Inflammatory macrophage treated with lipopolysaccharide for 4 hours (primary cell): ENCODE measurements around the gene PLXND1.

Source experiments
- DNase-seq: peaks from one replicate; pipeline ENCODE4 v3.0.0-alpha.2; 2020

PLXND1 gene

DNA sequence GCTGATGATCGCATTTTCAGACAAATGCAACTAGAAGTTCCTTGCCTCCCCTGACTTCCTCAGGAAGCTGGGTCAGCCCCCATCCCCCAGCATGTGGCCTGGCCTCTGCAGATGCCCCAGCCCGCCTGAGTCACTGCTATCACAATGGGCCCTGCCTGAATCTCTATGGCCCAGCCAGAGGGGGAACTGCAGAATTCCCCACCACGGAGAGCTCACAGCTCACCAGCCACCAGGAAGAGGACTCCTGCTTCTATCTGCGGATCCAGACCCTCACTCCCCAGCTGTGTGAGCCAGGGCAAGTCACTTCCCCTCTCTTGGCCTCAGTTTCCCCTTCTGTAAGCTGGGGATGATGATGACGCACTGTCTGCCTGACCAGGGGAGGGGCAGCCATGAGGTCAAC, 6.9 kb downstream of the PLXND1 start:
- peak; percentile 97 for DNase-seq

DNA sequence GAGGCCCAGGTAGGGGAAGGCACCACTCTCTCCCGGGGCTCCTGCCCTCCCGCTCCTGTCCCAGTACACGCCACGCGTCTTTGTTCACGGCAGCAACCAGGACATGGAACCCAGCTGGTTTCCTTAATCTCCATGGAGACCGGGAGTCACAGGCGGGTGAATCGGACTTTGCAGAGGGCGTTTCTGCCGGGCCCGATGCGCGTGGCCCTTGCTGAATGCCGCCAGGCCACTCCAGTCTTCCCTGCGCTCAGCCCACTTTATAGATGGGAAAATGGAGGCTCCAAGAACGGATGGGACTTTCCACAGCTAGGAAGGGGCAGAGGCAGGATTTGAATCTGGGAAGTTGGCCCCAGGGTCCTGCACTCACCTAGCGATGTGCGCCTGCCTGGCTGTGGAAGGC, 7.4 kb downstream of the PLXND1 start:
- no peak for DNase-seq

DNA sequence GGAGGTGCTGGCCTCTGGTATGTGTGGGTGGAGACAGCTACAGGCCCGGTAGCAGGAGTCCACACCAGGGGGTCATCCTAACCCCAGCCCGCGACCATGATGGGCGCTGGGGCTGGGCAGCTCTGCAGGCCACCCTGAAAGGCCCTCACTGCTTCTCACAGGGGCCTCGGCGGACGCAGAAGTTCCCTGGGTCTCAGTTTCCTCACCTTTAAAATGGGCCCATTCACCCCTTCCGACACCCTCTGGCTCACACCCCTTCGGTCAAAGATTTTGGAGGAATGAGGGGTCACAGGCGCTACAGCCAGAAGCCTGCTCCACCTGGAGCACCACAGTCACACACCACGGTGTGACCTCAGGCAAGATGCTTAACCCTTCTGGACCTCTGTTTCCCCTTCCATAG, 8.0 kb downstream of the PLXND1 start:
- DNase-seq, result no peak

DNA sequence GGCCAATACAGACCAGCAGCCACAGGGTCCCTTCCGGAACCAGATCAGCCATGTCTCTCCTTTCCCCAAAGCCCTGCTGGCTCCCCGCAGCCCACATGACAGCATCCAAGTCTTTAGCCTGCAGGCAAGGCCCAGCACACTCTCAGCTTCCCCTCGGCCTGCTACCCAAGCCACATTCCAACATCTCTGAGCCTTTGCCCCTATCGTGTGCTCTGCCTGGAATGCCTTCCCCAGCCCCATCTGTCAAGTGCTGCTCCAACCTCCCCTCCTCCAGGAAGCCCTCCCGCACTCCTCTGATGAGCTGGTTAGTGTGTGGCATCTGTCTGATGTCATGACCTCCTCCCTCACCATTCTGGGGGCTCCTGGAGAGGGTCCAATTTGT, 8.5 kb downstream of the PLXND1 start:
- DNase-seq, result no peak

DNA sequence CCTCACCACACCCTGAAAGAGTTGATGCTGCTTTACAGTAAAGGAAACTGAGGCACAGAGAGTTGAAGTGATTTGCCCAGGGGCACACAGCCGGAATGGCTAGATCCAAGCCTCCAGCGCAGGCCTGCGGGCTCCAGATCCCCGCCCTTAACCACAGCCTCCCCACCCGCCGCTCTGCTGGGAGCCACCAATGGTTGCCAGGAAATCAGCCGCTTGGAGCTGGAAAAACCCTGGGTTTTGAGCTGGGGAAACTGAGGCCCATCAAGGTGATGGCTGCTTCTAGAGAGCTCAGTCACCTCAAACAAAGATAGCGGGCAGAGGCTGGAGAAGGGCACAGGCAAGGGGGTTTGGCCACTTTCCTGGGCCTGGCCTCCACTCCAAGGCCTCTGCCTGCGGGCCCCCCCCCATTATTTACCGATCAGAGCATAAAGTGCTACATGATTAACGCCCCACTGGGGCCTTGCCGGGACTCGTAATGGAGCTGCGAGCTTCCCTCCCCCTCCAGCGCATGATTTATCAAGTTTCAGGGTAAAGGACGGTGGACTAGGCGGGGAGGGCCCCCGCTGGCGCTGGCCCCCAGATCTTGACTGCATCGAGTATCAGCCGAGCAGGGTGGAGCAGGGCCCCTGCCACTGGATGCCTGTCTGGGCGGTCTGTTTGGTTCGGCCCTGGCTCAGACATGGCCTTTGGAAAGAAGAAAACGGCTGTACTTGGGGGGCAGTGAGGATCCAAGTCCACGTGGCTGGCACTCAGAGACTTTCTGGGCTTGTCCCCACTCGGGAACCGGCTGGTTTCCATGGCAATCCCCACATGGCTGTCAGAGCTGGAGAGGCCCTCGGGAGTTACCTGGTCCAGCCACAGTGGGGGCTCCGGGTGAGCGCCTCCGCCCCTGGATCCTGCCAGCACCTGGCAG, 9.1 kb downstream of the PLXND1 start:
- DNase-seq, result no peak

DNA sequence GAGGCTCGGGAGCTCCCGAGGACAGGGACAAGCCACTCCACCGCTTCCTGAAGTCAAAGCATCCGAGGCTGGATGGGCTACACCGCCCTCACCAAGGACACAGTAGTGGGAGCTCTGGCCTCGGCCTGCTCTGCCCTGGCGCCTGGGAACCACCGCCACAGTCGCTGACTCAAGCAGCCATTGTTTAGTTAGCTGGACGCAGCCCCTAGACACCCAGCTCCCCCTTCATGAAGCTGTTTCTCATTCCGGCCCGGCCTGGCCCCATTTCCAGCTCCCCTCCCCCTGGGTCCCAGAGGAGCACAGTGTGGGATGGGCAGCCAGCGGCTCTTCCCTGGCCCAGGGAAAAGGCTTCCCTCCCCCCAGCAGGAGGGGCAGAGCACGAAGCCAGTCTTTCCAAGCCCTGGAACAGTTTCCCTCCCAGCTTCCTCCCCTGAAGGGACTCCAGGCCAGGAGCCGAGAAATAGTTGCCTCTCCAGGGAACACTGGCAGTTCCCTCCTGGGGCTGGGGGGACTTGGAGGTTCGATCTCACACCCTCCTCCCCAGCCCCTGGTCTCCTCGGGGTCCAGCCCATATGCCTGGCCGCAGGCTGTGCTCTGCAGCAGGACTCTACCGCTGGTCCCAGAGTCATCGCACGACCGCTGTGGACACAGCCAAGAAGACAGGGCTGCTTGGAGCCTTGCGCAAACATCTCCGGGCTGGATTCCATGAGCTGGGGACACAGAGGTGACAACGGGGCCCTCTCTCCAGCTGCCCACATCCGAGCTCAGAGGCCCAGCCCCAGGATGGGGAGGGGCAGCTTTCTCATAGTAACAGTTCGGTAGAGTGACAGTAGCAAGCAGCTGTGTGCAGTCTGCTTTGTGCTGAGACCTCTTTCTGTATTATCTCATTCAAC, 10.0 kb downstream of the PLXND1 start:
- peak; percentile 65 for DNase-seq

DNA sequence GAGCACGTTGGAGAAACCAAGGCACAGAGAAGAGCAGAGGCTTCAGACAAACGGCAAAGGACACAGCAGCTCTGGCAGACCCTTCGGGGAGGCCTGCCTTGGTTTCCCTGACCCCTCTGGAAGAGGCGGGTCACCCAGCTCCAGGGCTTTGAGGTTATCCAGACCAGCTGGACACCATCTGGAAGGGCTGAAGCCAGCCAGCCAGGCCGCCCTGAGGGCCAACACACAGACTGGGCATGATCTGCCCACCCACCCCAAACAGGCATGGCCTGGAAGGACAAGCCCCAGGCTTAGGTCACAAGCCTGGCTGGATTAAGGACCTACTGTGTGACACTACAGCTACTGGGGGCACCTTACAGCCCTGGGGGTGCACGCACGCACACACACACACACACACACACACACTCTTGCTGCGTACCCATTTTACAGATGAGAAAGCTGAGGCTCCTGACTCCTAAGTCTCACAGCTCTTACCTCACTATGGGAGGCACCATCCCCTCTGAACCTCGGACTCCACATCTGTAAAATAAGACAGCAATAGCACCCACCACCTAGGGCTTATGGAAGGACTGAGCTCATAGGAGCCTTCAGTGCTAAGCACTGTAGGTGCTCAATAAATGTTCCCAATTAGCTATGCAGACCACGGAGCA, 10.8 kb downstream of the PLXND1 start:
- DNase-seq, result no peak

DNA sequence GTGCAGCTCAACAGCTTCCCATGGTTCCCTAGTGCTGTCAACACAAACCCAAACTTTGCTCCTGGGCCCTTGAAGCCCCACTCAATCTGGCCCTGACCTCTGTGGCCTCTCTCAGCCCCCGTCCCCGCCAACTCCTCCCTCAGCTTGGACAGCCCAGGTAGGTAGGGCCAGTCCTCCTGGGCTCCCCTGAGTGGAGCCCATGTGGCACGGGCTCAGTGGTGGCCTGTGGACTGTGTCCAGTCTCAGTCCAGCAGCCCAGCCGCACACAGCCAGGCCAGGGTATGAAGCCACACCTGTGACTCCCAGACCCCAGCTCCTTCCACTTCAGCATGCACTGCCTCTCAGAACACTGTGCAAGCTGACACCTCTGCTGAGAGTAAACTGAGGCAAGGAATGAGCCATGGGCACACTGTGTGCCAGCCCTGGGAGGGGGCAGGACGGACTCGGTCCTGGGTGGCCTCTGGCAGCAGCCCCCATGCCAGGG, 11.5 kb downstream of the PLXND1 start:
- no peak for DNase-seq

DNA sequence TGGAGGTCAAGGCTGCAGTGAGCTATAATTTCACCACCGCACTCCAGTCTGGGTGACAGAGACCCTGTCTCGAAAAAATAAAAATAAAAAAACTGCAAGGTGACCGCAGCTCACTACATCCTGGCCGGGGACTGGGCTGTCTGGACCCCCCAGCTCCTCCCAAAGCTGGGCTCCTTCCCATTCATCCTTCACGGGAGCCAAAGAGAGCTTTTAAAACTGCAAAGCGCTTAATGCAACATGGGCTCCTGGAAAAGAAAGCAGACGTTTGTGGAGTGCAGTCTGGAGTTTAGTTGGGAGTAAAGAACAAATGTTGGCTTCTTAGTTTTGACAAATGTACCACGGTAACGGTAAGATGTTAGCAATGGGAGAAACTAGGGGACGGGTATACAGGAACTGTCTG, 12.1 kb downstream of the PLXND1 start:
- no peak for DNase-seq

DNA sequence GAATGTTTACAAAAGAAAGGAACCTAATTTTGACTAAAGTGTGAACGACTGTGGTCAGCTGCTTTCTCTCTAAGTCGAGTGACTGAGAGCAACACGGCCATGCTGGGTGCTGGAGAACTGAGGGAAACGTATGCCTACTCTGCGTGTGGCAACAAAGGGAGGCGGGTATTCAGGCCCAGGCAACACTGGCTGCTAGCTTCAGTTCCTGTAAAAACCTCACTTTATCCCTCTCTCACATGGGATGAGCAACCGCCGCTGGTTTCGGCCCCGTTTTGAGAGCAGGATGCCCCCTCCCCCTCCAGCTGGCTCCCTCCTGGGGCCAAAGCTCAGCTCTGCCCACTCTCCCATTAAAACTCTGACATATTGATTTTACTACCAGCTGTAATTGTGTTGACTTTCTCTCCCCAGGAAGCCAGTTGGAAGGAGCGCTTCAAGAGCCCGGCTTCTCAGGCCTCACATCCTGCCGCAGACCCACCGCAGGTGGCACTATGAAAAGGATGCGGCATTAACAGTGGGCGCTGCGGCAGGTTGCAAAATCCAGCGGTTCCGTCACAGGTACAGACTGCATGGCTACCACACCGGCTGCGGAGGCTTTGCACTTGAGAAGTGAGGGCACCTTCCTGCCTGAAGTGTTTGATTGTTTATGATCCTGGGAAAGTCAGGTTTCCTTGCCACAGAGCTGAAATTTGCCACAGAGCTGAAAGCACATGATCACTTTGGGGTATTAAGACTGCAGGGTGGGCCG, 12.7 kb downstream of the PLXND1 start:
- peak; percentile 88 for DNase-seq

DNA sequence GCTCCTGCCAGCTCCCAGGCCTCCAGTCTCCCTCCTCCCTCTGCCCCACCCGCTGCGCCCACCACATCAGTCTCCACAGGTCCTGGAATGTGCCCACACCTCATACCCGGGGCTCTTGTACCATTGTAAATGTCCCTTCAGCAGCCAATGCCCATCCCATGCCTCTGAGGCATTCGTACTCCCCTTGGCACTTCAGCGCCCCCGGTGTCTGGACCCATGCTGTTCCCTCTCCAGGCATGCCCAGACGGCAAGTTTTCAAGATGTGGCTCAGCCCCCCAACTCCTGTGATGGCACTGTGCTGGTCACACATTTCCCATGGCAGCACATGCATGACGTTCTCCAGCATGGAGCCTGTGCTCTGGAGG, 13.3 kb downstream of the PLXND1 start:
- DNase-seq, result no peak

DNA sequence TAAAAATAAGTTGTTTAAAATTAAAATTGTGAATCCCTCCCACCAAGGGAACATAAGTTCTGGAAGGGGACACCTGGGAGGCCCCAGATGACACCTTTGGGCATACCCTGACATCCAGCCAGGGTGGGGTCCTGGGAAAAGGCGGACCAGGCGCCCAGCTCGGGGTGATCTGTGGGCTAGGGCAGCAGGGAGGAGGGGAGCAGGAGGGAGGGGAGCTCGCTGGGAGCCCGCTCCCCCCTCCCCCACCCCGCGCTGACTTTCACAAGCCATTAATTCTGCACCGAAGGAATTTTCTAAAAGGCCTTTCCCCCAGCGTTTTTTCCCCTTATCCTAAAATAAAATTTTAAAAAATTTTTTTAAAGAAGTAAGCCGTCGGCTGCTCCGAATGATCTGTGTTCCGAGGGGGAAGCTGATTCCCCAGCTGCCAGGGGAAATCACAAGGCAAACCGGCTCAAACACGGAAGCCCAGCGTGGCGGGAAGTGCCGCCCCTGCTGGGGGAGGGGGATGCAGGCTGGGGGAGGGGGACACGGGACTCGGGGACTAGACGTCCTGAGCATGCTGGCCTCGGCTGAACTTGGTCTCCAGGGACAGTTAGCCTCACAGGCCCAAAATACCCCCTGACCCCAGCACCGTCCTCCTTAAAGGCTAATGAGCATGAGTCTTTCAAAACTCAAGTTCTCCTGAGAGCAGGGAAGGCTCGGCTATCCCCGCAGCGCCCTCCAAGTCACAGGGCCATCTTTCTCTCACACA, 13.9 kb downstream of the PLXND1 start:
- DNase-seq, result peak; percentile 64

DNA sequence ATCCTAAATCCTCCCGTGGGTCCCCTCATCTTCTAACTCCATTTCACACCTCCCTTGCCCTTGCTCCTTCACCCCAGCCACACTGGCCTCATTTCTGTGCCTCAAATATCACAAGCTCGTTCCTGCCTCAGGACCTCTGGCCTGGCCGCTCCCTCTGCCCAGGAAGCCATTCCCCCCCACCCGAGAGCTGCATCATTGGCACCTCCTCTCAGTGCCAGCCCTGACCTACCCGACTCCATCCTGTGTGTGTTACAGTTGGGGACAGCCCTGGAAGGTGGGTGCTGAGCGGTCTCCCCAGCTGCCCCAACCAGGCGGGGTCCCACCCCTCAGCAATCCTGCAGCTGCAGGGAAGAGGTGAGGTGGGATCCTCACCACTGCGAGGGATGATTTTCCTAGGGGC, 14.5 kb downstream of the PLXND1 start:
- DNase-seq, result no peak

DNA sequence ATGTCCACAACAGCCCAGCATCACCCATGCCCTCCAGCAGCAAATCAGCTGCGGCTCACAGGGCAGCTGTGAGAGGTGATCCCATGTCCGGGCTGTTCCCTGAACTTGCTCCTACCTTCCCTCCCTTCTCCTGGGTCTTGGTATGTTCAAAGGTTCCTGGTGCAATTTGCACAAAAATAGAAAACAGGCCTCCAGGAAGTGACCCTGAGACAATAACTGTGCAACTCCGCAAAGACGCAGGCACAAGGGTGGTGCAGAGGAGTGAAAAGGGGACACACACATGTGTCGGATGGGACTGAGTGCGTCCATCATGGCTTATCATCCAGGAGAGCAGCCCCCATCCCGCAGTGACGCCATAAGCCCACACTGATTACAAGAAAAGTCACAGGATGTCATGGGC, 16.3 kb downstream of the PLXND1 start:
- DNase-seq, result no peak

DNA sequence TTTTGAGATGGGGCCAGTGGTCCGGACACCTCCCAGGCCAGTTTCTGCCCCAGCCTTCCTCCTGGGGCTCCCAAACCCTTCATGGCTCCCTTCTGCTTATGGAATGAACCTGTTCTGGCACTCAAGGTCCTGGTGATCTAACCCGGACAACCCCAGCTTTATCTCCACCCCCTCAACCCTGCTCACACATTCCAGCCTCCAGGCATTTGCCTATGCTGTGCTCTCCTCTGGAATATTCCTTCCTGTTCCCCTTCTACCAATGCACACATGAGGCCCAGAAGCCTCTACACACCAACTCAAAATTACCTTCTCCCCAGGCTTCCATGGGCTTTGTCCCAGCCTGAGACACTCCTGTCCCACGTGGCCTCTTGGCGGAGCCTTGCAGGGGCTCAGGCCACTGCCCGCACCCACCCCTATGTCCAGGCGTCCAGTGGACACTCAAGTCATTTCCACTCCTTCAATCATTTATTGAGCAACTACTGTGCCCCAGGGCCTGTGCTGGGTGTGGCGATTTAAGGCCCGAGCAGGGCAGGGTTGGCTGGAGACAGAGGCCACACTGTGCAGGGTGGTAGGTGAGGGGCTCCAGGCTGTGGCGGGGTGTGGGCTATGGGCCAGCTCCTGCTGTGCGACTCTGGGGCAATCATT, 18.8 kb downstream of the PLXND1 start:
- DNase-seq, result no peak

DNA sequence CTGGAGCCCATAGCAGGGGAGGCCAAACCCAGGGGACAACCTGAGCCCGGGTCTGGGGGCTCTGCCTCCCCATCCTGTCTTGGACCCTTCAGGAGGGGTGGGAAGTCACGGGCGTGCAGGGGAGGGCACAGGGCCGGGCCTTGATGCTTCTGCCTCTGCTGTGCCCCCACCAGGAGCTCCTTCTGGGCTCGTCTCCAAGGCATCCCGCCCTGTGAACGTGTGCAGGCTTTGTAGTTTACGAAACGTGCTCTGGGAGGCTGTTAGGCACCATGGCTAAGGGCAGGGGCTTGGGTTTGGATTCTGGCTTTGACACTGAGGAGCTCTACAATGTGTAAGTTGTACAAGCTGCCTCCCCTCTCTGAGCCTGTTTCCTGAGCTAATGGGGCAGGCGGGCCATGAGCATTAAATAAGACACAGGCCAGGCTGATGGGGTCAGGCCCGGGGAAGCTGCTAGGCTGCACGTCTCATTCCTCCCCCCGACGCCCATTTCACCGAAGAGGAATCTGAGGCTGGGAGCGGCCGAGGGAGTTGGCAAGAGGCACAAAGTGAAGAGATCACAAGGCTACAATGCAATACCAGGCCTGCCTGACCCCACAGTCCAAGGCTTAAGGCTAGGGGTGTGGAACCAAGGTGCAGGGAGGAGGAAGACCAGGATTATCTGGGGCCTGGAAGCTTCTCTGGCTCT, 19.6 kb downstream of the PLXND1 start:
- peak; percentile 44 for DNase-seq

DNA sequence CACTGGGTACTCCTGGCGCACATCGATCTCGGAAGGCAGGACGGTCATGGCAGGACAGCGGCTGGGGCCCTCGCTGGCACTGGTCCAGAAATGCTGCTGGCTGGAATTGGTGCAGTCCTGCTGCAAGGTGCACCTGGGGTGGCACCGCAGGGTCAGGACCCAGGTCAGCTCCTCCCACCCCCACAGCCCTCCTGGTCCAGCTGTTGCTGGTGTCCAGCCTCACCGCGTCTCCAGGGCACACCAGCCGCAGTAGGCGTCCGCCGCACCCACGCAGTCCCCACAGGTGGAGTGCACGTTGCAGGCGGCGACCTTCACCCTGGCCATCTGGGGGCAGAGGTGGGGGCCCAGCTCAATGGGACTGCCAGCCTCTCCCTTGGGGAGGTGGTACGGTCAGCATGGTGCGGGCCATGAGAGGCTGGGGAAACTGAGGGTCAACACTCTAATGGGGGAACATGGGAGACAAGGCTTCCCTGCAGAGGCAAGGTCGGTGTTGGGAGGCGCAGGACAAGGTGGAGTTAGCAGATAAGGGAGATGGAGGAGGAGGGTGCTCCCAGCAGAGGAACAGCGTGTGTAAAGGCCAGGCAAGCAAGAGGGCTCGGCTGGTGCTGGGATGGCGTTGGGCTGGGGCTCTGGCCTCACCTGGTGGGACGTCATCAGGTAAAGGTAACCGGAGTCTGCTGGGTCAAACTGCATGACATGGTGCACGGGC, 20.4 kb downstream of the PLXND1 start:
- DNase-seq, result no peak

DNA sequence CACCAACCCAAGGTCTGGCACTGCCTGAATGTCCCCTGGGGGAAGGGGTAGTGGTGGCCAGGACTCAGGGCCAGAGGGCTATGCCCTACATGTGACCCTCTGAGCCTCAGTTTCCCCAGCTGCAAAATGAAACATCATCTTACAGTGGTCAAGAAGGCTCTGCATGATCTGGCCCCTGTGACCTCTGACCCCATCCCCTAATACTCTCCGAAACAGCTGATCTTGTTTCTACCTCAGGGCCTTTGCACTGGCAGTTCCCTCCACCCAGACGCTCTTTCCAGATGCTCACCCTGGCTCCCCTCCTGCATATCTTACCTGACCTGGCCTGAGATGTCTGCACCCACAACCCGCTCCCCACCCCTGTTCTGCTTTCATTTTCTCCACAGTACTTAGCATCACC, 21.8 kb downstream of the PLXND1 start:
- no peak for DNase-seq

DNA sequence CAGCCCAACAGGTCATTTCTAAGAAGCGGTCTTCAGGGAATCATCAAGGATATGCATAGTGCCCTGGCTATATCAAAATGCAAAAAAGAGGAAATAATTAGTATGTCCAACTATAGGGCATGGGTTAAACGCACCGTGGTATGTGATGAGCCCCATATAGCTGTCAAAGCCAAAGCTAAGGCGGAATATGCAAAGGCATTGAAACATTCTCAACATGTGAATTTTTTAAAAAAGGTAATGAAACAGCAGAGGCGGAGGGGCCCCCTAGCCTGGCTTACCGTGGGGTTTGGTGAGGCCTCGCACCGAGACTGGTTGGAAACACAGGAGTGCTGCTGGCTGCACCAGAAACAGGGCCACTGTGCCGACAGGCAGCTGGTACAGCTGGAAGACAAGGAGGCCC, 23.2 kb downstream of the PLXND1 start:
- DNase-seq, result no peak

DNA sequence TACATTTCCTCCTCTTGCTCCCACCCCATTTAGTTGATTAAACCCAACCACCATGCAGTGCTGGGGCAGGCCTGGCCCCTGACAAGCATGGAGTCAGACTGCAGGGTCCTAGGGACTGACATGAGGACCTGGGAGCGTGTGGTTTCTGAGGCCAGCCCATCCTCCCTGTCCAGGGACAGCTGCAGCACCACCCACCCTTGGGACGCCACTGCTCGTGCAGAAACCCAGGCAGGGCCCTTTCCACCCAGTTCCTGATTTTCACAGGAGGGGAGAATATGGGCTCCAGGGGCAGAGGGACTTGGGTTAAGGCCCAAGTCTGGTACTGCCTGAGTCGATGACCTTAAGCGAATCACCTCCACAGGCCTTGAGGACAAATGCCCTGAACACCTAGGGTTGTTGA, 23.7 kb downstream of the PLXND1 start:
- no peak for DNase-seq
